Amniotic stem cell (primary cell): ENCODE results near the gene IFI16.

Source experiments
- DNase-seq: peaks from one replicate; lab custom pipeline; 2025; lab: John Stamatoyannopoulos, UW

IFI16 gene

DNA sequence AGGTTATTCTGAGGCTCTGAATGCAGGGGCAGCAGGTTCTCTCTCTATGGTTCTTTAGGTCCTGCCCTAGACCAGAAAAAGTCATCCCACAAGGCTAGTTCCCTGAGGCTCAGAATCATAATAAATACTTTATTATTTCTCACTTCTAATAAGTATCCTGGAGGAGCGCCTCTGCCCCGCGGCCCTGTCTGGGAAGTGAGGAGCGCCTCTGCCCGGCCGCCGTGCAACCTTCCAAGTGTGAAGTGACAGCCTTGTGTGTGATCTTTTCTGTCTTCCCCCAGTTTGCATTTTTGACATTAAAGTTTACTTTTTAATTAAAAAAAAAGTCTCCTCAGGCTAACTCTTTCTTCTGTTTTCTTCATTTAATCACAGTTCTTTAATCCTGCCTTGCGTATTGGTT, 55.4 kb downstream of the IFI16 start:
- DNase-seq: no peak

DNA sequence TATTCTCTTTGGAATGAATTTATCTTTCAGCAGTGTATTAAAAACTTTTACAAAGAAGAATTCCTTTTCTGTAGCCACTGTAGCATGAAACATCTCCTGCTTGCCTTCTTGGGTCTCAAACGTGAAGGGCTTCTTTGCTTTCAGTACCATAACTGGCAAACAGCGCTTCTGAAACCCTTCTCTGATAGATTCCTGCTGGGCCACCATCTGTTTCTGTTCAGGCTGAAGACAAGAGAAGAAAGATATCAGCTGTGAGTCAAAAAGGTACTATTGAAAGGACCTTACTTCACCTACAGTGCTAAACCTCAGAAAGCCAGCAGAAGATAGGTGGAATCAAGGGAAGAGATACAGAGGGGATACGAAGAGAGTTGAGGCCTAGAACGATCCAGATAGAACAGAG, 56.4 kb downstream of the IFI16 start:
- DNase-seq: no peak

DNA sequence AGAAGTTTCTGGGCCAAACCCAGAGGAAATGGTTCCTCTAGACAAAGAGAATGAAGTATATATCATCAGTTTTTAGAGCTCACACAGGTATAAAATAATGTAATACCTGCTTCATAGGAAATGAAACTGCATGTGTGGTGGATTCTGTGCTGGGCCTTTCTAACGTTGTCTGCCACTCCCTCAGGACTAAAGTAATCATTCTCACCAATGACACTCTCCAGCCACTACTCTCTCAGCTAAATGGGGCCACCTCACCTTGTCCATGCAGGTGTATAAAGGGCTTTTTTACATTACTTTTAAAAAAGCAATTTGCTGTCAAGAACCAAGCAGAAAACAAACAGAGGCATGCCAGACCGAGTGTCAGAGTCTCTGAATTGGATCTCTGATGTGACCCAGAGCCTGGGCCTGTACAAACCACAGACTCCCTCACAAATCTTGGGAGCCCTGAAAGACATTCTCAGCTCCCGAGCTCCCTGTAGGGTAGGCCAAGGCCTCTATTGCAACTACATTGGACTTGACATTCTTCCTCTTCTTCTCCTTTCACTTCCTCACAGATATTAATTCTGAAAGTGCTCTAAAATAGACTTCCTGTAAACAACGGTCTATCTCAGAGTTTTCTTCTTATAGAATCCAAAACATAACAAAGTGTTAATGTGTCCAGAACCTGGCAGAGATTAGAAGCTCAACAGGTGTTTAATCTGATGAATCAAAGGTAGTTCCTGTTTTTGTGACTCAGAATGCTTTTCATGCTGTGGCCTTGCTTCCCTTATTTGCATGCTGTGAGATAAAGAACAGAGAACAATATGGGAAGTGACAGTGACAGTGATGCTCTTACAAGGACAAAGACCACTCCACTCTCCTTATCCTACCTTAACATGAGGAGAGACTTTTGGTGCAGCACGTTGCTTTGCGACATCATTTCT, 58.3 kb downstream of the IFI16 start:
- no peak for DNase-seq

DNA sequence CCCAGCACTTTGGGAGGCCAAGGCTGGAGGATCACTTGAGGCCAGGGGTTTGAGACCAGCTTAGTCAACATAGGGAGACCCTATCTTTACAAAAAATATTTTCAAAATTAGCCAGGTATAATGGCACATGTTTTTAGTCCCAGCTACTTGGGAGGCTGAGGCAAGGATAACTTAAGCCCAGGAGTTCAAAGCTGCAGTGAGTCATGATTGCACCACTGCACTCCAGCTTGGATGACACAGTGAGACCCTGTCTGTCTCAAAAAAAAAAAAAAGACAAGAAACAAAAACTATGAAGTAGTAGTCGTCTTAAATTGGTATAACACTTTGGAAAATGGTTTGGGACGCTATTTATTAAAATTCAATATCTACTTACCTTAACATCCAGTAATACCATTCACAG, 59.2 kb downstream of the IFI16 start:
- DNase-seq: no peak

DNA sequence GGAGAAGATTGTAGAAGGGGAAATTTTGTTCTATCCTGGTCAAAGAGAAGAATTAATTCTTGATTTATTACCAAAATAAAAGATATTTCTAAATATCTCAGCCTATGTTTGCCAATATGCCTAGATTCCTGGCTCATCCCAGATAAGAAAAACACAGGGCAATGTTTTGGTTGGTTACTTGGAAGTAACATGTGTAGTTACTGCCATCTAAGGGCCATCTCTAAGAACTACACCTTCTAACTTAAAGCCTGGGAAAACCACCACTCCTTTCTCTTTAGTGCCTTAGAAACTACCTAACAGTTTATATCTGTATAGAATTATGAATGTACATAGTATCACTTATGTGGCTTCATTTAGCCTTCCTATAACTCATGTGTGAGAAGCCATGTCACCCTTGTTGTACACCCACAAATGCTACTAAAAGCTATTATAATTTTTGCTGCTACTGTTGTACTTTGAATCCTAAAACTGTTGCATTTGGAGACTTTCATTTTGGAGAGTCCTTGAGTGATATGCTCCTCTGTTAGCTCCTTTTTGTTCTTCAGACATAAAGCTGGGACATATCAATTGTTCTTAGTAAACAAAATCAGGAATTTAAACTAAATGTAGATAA, 62.4 kb downstream of the IFI16 start:
- DNase-seq: peak; percentile 46

DNA sequence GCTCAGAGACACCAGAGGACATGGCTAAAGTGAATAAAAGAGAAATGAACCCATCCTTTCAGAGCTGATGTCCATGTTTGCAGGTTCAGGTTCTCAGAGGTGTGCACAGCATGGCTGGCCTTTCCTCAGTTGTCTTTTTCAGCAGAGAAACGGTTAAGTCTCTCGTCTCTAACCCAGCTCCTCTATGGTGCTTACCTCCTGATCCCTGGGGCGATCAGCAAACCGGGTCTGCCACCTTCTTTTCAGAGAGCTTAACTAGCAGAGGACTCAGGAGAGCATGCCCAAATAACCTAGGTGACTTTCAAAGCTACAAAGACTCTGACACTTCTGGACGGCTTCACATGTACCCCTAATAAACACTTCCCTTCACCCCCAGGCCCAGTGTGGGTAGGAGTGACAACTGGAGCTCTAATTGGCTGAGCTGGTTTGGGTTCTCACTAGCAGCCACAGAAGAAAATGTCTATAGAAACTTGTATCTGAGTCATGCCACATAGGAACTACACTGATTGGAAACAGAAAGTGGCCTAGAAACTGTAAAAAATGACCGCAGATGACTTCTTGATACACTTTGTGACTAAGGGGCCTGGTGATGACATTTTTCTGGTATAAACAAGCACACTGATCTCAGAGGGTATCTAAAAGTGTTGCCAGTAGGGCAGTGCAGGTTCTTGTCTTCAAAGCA, 66.9 kb downstream of the IFI16 start, which contains the start of gene AIM2:
TSS of gene AIM2 (minus strand) at position 329 of the 682 bp plus-strand sequence. CDS start 3,267 bp downstream, outside the sequence.
- no peak for DNase-seq

DNA sequence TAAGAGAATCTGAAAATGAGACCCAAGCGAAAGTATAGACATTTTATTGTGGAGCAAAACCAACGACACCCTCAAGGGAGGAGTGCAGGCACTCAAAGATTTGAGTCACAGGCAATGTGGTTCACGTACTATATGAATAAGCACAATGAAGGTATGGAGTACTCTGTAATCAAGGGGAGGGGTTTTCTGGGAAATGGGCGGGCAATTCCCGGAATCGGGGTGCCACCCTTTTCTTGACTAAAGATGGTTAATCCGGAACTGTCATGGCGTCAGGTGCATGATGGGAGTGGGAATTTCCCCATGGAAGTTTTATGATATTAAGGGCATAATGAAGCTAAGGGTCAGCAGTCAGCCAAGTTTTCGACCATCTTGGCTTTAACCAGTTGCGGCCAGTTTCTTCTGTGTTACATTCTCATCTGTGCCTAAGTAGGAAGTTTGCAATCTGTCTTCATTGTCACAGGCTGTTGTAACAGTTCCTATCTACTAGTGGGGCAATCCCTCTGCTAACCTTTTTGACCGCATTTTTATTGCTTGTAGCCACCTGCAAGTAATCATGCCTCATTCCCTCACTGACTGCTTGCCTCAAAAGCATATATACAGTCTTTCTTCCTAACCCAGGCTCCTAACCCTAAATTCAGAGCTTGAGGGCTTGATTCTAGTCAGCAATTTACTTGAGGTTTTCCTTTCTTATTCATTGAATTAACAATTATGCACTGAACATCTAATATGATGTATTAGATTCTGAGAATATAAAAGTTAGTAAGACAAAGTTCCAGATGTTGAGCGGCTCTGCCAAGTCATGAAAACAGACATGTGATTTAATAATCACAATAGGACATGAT, 67.6 kb downstream of the IFI16 start:
- DNase-seq: no peak

DNA sequence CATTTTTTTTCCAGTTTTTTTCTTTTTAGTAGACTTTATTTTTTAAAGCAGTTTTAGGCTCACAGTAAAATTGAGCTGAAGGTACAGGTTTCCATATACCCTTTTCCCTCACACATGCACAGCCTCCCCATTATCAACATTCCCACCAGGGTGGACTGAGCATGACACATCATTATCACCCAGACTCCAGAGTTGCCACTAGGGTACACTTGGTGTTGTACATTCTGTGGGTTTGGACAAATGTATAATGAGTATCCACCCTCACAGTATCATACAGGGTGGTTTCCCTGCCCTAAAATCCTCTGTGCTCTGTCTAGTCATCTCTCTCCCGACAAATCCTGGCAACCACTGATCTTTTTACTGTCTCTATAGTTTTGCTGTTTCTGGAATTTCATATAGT, 69.8 kb downstream of the IFI16 start:
- no peak for DNase-seq

DNA sequence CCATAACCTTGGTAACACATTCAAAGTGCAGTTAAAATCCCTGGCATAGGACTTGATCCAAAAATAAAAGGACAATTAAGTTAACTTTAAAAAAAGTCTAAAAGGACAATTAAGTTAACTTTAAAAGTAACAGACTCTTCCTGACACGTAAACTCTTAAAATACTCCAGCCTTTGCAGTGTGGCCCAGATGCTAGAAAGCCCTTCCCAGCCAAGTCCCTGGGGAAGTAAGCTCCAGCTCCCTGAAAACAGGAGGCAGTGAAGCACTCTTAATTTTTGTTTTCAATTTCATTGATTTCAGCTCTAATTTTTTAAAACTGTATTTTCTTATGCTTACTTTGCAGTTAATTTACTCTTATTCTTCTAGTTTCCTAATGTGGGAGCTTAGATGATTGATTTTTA, 71.9 kb downstream of the IFI16 start:
- DNase-seq: no peak

DNA sequence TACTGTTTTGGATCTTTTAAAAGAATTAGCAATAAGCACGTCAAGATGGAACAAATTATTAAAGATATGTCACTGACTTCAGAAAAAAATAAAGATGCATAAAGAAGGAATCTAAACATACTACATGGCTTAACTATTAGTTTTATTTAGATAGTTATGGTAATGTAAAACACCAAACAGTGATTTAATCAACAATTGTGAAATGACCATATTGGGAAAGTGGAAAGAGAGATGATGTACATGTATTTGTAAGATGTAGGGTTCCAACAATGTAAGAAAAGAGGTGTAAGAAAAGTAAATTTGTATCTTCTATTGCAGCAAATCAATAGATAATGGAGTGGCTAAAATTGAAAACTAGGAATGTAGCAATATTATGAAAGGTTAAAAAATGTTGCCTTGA, 73.3 kb downstream of the IFI16 start:
- no peak for DNase-seq

DNA sequence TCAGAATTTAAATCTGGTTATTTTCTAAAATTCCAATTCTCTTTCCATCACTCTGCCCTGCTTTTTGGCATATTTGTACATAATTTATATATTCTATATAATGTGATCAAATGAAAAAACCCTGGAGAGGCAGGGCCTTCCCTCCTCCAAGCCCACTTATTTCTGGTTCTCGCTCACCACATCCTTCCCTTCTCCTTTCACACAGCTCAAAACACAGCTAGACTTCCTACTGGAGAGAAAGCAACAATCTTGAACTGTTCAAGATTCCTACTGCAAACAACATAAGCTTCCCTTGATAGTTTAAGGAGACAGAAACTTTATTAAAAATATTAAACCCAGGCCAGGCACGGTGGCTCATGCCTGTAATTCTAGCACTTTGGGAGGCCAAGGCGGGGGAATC, 74.4 kb downstream of the IFI16 start:
- DNase-seq: no peak

DNA sequence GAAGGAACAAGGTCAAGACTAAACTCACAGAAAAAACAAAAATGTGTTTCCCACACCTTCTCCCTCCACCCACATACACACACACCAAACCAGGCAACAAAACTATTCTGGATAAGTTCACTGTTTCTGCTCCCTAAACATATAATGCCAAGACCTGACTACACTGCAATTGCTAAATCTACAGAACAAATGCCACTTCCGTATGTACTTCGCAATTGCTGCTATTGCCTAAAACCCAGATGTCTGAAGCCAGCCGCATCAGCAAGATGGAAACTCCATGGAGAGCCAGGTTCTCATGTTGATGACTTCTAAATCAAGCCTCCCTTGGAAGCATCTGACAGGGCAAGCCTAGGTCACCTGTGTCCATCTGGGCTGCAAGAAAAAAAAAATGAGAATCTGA, 75.2 kb downstream of the IFI16 start:
- no peak for DNase-seq

DNA sequence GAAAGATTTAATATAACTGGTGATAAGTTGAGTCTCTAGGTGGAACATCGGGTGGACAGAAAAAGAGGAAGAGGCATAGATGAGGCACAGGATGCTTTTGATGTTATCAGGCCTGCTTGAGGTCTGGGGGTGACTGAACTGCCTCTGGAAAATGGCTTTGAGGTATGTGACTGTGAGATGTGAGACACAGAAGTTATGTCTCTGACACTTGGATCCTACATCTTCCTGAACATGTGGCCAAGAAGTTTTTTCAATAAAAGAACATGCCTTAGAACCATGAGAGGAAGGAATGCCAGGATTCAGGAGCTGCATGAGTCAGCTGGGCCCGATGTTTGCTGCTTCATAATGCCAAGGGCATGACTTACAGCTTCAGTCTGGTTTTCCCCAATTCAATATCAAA, 78.3 kb downstream of the IFI16 start:
- DNase-seq: peak; percentile 58

DNA sequence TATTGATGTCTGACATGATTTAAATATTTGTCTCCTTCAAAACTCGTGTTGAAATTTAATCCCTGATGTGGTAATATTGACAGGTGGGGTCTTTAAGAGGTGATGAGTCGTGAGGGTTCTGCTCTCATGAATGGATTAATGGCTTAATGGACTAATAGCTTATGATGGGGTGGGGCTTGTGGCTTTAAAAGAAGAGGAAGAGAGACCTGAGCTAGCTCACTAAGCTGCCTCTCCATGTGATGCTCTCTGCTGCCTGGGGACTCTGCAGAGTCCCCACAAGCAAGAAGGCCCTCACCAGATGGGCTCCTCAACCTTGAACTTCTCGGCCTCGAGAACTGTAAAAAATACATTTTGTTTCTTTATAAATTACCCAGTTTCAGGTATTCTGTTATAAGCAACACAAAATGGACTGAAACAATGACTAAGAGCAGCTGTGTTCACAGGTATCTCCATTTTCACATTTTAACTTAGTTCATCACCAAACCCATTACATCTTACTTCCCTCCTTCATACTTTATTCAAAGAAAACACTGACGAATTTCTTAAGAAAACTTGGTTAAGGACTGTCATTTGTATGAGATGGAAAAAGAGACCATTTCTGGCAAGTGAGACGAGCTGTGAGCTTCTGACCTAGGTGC, 79.0 kb downstream of the IFI16 start:
- DNase-seq: no peak

DNA sequence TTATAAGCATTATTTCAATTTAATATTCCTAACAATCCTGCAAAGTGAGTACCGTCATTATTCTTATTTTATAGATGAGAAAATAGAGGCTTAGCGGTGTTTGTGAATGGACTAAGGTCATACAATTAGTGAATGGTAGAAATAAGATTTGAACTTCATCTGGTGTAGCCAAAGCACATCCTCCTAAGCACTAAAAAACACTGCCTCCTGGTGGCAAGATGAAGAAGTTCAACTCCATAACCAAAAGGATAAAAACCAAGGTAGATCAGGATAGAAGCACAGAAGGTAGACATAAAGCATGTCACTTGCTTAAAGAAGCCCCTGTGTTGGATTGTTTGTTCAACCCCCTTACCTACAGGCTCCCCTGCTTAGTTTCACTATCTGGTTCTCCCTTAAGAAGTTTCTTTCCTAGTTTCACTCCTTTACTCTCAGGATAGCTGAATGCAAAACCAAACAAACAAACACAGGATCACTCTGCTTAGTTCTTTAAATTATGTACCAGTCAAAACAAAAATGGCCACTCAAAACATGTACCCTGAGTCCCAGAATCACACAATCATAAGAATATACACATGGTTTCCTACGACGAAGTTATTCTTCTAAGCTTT, 79.6 kb downstream of the IFI16 start:
- no peak for DNase-seq

DNA sequence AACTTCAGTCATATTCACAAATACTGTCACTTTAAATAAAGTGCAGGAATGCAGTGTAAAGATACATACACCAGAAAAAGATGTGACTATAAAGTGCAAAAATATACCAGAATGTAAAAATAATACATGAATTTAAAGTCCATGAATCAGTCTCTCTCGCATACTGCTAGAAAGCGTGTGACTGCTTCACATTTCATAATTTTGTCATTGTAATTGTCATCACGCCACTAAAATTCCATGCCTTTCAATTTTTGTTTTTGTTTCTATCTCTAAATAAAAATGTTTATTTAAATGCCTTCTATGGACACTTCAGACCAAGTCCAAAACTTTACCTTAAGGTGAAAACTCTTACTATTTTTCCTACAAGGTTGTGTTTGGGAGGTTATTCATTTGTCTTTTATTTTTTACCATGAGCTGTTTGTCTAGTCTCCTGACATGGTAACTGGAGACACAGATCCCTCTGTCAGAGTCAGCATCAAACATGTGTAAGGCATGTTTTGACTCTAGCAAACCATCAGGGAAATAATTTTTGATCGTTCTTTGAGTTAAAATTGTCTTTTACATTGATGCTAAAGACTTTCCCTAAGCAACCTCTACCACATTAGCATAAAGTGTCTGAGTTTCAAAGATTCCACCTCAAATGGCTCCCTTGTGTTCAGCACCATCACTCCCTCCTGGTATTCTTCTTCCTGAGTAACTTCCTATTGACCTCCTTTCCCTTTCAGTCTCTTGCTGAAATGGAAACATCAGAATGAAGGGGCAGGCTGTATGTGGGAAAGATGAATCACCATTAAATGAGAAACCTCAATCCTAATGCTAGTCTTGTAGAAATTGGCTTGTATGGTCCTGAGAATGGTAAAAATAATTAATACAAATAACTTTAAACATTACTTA, 80.8 kb downstream of the IFI16 start:
- no peak for DNase-seq

DNA sequence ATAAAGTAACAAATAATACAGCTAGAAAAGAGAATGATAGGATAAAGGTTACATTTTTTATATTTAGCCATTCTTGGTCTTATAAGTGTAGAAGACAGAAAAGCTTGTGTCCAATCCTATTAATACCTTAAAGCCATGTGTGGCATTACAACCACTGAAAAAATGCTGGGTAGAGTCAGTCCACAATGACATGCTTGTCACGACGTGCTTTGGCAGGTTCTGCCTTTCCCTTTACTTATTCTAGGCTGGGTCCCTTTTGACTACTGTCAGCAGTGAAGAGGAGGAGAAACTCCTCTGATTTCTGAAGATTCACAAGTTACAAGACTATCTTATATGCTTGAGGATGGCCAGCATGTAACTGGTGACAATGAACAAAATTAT, 81.5 kb downstream of the IFI16 start:
- no peak for DNase-seq

DNA sequence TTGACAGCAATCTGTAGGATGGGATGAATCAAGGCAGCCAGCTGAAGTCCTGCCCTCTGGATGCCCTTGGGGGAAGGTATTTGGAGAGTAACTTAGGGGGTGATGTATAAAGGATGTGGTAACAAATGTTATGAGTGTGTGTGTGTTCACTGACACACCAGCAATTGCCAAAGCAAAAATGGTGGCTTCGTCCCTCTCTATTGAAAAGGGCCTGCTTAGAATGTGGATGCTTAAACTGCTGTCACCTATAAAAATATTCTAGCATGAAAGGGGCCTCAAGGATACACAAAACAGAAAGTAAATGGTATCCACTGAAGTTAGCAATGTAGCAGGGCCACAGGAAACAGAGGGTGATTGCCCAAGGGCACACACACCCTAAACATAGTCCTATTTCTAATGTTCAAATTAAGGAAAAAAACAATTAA, 81.9 kb downstream of the IFI16 start:
- DNase-seq: no peak

DNA sequence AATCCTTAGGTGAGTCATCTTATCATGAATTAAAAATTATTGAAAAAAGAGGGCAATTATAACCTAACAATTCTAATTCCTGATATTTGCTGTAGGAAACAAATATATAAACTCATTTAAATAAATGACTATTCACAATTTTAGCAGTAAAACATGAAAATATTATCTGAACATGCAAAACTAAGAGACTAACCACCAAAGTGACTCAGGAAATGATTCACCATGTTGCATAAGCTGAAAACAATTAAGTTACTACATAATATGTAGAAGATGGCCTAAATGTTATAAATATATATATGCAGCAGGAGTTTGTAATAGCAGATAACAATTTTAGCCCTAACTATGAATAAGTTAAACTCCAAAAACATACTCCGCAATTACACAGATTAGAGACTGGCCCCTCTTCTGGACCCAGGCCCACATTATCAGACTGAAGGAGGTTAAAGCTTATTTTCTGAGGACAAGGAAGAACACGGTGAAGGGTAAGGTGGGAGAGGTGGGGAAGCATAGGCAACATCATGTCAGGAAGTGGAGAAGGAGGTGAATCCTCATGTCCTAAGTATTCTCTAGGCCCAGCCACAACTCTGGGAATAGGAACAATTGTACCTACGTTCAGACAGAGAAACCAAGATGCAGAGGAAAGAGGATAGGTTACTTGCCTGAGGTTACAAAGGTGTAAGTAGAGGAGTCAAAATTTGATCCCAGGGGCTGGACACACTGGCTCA, 82.5 kb downstream of the IFI16 start:
- peak; percentile 21 for DNase-seq
